COLO829 (cell line): ENCODE results near the gene ST7L.
"Not testable (repeated sequence)": the region's sequence is repeated elsewhere in the genome, so short reads cannot be mapped to it uniquely, and the experiment has no call there.

ENCODE experiments used
- DNase-seq: peaks from one replicate; pipeline ENCODE4 v3.0.0; 2012; ENCODE audit warnings: low spot score

ST7L gene

GRCh38 chr1:112618721-112619517, at the start of gene ST7L:
Gene ST7L, minus strand, starts transcription at chr1:112619141. Its CDS starts 28 bp downstream, at chr1:112619113.
- DNase-seq = no peak

- no peak for DNase-seq
Measured at GRCh38 chr1:112666946-112667345, 48.0 kb upstream of the ST7L start.

GRCh38 chr1:112665857-112666256, 46.9 kb upstream of the ST7L start:
- no peak for DNase-seq

- DNase-seq = no peak
Measured at GRCh38 chr1:112651205-112651604, 32.3 kb upstream of the ST7L start.

- no peak for DNase-seq
Measured at GRCh38 chr1:112646225-112646624, 27.3 kb upstream of the ST7L start.

DNA sequence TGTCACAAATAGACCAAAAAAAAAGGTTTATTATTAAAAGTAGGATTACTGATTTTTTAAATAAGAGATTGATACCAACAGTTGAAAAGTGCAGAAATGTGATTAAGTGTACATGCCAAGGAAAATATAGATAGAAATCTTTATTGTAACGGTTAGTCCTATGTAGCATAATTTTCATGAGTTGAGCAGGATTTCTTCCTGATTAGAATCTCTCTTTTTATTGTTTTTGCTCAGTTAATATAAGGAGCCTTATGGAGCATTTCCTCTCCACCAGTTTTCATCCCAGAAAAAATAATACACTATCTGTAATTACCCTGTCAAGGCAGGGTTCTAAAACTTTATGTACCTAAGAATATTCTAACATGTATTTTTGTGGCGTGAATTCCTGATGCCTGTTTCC, 24.1 kb upstream of the ST7L start:
- DNase-seq = no peak

DNA sequence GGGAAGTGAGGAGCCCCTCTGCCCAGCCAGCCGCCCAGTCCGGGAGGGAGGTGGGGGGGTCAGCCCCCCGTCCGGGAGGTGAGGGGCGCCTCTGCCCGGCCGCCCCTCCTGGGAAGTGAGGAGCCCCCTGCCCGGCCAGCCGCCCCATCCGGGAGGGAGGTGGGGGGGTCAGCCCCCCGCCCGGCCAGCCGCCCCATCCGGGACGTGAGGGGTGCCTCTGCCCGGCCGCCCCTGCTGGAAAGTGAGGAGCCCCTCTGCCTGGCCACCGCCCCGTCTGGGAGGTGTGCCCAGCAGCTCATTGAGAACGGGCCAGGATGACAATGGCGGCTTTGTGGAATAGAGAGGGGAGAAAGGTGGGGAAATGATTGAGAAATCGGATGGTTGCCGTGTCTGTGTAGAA, 21.5 kb upstream of the ST7L start:
- DNase-seq = not testable (repeated sequence)

GRCh38 chr1:112638110-112638428, 19.1 kb upstream of the ST7L start:
- no peak for DNase-seq

- DNase-seq = no peak
Measured at GRCh38 chr1:112637254-112638109, 18.5 kb upstream of the ST7L start.

- no peak for DNase-seq
Measured at GRCh38 chr1:112636597-112637253, 17.8 kb upstream of the ST7L start.

GRCh38 chr1:112636056-112636455, 17.1 kb upstream of the ST7L start:
- DNase-seq = no peak

DNA sequence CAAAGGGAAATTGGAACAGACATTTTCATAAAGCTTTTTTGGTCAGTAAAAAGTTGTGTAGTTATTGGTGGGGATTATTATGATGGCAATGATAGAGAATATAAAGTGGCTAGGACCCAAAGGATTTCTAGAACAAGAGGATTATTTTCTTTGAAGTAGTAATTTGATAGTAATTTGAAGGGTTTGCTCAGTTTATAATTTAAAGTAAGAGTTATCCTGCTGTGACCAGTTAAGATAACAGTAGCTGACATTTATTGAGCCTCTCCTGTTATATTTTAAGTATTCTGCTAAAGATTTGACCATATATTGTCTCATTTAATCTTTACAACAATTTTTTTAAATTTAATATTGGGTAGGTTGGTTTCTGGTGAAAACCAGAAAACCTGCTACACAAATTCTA, 15.4 kb upstream of the ST7L start:
- DNase-seq = no peak

- no peak for DNase-seq
Measured at GRCh38 chr1:112633628-112634027, 14.7 kb upstream of the ST7L start.

- no peak for DNase-seq
Measured at GRCh38 chr1:112629256-112629655, 10.3 kb upstream of the ST7L start.

DNA sequence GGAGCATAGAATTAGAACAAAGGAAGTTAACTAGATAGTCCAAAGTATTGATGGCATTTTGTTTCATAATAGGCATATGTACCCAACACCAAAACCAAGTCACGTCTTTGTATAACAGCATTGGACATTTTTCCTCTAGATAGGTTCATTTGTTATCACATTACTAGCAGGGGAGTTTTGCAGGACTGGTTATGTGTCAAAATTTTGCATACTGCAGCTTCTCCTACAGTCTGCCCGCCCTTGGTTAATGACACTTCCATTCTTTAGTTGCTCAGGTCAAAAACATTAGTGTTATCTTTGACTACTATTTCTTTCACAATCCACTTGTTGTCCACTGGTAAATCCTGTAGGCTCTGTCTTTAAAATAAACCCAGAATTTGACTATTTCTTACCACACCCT, 9.6 kb upstream of the ST7L start:
- DNase-seq = no peak

GRCh38 chr1:112626887-112627286, 7.9 kb upstream of the ST7L start:
- no peak for DNase-seq

- no peak for DNase-seq
Measured at GRCh38 chr1:112626193-112626592, 7.3 kb upstream of the ST7L start.

DNA sequence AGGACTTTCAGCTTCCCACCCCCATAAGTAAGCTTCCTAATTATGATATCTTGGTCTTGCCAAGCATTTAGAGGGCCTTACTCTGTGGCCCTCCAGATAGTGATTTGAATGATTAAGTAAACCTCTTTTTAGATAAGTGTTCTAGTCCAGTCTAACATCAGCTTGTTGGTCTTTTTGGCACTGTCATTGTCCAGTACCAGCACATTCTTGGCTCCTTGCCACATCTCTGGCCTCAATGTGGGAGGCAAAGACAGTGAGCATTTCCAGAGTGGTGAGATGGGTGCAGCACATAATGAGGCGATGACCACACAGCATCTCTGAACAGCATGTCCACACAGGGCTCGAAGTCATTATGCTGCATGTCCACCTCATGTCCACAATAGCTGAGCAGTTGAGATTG, 6.8 kb upstream of the ST7L start:
- DNase-seq = no peak

- not testable (repeated sequence) for DNase-seq
Measured at GRCh38 chr1:112624493-112624892, 5.6 kb upstream of the ST7L start.

DNA sequence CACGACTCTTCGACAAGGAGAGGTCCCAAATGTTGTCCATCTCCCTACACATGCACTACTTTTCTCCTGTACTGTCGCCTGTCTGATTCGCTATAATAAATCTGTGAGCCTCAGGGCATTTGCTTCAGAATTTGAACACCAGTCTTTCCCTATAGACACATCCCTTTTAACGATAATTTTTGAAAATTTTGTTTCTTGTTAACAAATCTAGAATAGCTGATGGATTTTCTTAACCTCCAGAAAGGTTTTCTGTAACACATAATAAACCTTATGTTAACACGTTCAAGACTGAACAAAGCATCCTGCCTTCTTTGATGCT, 1.4 kb upstream of the ST7L start:
- no peak for DNase-seq

DNA sequence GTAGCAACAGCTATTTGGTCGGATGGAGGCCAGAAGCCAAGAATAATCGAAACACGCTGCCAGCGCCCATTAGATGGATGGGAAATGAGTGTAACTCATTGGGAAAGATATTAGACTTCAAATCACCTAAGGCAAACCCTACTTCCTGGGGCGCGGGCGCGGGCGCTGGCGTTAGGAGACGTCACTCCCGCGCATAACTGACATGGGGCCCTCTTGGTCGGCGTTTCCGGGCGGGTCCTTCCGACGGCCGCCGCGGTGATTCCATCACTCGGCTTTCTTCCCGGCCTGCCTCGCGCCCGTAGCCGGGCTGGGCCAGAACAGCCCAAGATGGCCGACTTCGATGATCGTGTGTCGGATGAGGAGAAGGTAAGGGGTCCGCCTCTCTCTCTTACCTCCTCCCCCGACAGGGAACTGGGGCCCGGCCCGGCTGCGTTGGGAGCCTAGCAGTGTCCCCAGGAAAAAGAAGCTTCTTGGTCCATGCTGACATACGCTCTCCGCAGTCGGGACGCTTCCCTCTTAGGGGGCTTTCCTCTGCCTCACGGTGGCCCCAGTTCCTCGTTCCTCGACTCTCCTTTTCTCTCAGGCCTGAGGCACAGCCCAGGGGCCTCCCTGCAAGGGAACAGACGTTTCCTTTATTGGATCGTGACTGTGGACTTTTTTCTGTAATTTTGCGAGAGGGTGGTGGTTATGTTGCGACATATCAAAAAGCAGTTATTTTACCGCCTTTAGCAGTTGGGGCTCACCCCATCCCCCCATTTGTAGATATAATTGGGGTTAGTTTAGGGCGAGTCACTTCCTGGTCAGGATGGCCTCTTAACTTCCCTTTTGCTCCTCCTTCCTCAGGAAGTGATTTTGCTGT, 806 bp upstream of the ST7L start, which contains the start of gene CAPZA1:
CAPZA1 (plus strand) TSS at position 315 of the 859 bp plus-strand sequence; CDS start at position 328, 13 bp downstream.
- peak; percentile 84 for DNase-seq
